Muscle of leg (tissue), 11 donors: ENCODE measurements around the gene NCMAP. TPM values are rescaled to one million over a fixed set of nuclear protein-coding genes. Genes with fewer than 3 reads are reported as not detected.

Source experiments
- DNase-seq: peaks from one replicate; pipeline ENCODE4 v3.0.0; 2013
- H3K27ac ChIP-seq: one replicate; pipeline ENCODE4 v1.5.1; 2013; ENCODE audit warnings: mild to moderate bottlenecking, low read length, control low read depth
- H3K27me3 ChIP-seq: one replicate; pipeline ENCODE4 v1.6.1; 2013; ENCODE audit warnings: low read length; ENCODE audit not compliant: control insufficient read depth, insufficient read depth
- H3K36me3 ChIP-seq: one replicate; pipeline ENCODE4 v1.6.1; 2013; ENCODE audit warnings: low read length; ENCODE audit not compliant: control insufficient read depth, insufficient read depth
- H3K4me1 ChIP-seq: one replicate; pipeline ENCODE4 v1.6.1; 2013; ENCODE audit warnings: low read length; ENCODE audit not compliant: control insufficient read depth, insufficient read depth
- H3K4me3 ChIP-seq: one replicate; pipeline ENCODE4 v1.5.1; 2013; ENCODE audit warnings: low read length, control low read depth
- H3K9me3 ChIP-seq: replicated peaks from 2 replicates; pipeline ENCODE4 v1.6.1; 2013; ENCODE audit warnings: low read depth, low read length; ENCODE audit not compliant: control insufficient read depth
- WGBS: methylation state at CpG from one replicate; pipeline ENCODE4 v1.1.5; 2013; ENCODE audit warnings: missing lambda C conversion rate; ENCODE audit not compliant: insufficient coverage; 5-methylcytosine and 5-hydroxymethylcytosine counted together
- polyA plus RNA-seq, 8 donors: library from polyadenylated mRNA; unstranded; fragments of 120-200 nt; gene quantifications; one replicate each; pipeline versions ENCODE4 v1.2.1 to v1.2.3, GENCODE V29; 2013; ENCODE audit warnings: inconsistent platforms in 1 of 8, low replicate concordance in 1 of 8; ENCODE audit not compliant: insufficient read length in 8 of 8, insufficient read depth in 1 of 8
- total RNA-seq: library from RNA; stranded (reverse); fragments of 120-200 nt; gene quantifications from one replicate; pipeline ENCODE4 v1.2.4, GENCODE V29; 2013

NCMAP gene
- total and polyA plus RNA-seq, 9 donors, result 0.05 to 0.92 (median 0.08) TPM; not detected in 3

- no peak overlapping the region for H3K4me3 ChIP-seq
- DNase-seq, result no peak
- 63% methylated on average over 5 of the region's 5 CpGs for WGBS
- H3K36me3 ChIP-seq, result no peaks in the 10 kb centered on the region
- H3K4me1 ChIP-seq, result no peaks in the 10 kb centered on the region
- H3K9me3 ChIP-seq, result no peaks in the 10 kb centered on the region
- peaks cover 2% of the 10 kb centered on the region for H3K27me3 ChIP-seq
- no peak overlapping the region for H3K27ac ChIP-seq
Measured at GRCh38 chr1:24620678-24621077, 64.8 kb downstream of the NCMAP start.

DNA sequence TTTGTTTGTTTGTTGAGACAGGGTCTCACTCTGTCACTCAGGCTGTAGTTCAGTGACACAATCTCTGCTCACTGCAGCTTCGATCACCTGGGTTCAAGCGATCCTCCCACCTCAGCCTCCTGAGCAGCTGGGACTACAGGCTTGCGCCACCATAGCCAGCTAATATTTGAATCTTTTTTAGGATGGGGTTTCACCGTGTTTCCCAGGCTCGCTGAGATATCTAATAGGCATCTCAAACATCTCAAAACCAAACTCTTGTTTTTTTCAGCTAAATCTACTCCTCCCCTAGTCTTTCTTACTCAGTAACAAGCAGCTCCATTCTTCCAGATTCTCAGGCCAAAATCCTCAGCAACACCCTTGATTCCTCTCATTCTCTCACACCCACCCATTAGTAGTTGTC, 65.2 kb downstream of the NCMAP start:
- DNase-seq, result no peak
- Histone ChIP-seq H3K9me3 (no peaks in the 10 kb centered on the region), H3K27ac (no peak overlapping the region), H3K27me3 (peaks cover 2% of the 10 kb centered on the region), H3K4me1 (no peaks in the 10 kb centered on the region), H3K36me3 (no peaks in the 10 kb centered on the region), H3K4me3 (no peak overlapping the region)
- 95% methylated on average over 4 of the region's 5 CpGs for WGBS

DNA sequence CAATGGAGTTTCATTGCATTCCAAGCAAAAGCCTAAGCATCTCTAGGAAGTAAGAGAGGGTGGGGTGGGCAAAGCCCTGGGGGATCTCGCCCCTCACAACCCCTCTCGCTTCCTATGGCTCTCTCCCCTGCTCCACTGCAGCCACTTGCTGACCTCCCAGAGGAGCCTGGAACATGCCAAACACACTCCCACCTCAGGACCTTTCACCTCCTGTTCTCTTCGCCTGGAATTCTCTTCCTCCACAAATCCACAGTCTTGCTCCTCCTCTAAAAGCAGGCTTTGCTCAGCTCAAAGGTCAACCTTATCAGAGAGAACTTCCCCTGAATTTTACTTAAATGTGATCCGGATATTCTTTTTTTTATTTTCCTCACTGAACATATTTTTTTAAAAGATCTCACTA, 66.3 kb downstream of the NCMAP start:
- 28% methylated on average over 2 of the region's 4 CpGs for WGBS
- no peaks in the 10 kb centered on the region for H3K4me1 ChIP-seq

GRCh38 chr1:24632832-24633175, 76.9 kb downstream of the NCMAP start:
- no peaks in the 10 kb centered on the region for H3K9me3 ChIP-seq
- DNase-seq, result no peak
- H3K4me3 ChIP-seq, result no peak overlapping the region
- WGBS, result no CpG with 5 or more reads among the region's 1 CpG
- H3K27me3 ChIP-seq, result peaks cover 7% of the 10 kb centered on the region
- no peak overlapping the region for H3K27ac ChIP-seq
- no peaks in the 10 kb centered on the region for H3K4me1 ChIP-seq
- H3K36me3 ChIP-seq, result no peaks in the 10 kb centered on the region

More for the DNA sequence above, 66.3 kb downstream of the NCMAP start:
- Histone ChIP-seq H3K4me3 (no peak overlapping the region), H3K9me3 (no peaks in the 10 kb centered on the region), H3K36me3 (no peaks in the 10 kb centered on the region), H3K27me3 (peaks cover 2% of the 10 kb centered on the region), H3K27ac (no peak overlapping the region)
- DNase-seq, result no peak

GRCh38 chr1:24635195-24635843, 79.4 kb downstream of the NCMAP start:
- Histone ChIP-seq H3K27ac (no peak overlapping the region), H3K4me3 (no peak overlapping the region), H3K4me1 (no peaks in the 10 kb centered on the region), H3K27me3 (peaks cover 5% of the 10 kb centered on the region), H3K36me3 (no peaks in the 10 kb centered on the region), H3K9me3 (no peaks in the 10 kb centered on the region)
- peak; percentile 83 for DNase-seq
- no CpG with 5 or more reads among the region's 4 CpGs for WGBS

DNA sequence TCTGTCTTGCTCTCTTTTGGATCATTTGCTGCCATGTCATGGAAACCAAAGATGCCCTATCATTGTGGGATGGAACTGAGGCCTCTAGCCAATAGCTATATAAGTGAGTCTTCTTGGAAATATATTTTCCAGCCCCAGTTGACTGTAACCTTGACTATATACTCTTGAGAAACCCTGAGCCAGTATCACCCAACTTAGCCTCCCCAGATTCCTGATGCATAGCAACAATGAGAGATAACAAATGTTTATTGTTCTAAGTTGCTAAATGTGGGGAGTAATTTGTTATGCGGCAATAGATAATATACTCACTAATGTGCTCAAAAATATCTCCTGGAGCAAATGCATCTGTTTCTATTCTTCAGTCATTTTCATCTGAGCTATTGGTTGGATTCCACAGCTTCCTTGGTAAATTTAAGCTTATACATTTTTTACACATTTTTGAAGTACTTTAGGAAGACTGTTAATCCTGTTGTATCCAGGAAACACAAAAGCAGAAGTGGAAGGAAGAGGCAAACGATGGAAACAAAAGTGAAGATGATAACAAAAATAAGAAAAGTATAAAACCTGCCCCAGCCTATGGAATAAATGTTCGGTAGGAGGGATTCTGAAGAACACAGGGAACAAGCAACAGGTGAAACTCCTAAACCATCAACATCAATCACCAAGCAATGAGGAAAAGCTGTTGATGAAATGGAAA, 80.9 kb downstream of the NCMAP start:
- Histone ChIP-seq H3K9me3 (no peaks in the 10 kb centered on the region), H3K27me3 (peaks cover 3% of the 10 kb centered on the region), H3K36me3 (no peaks in the 10 kb centered on the region), H3K4me1 (peaks cover 6% of the 10 kb centered on the region), H3K4me3 (no peak overlapping the region), H3K27ac (no peak overlapping the region)
- no peak for DNase-seq
- WGBS, result no CpG with 5 or more reads among the region's 3 CpGs

- Histone ChIP-seq H3K27ac (no peak overlapping the region), H3K4me3 (no peak overlapping the region), H3K9me3 (no peaks in the 10 kb centered on the region), H3K36me3 (no peaks in the 10 kb centered on the region), H3K4me1 (peaks cover 11% of the 10 kb centered on the region), H3K27me3 (peaks cover 3% of the 10 kb centered on the region)
- no CpG with 5 or more reads among the region's 2 CpGs for WGBS
- no peak for DNase-seq
Measured at GRCh38 chr1:24639094-24639493, 83.2 kb downstream of the NCMAP start.

DNA sequence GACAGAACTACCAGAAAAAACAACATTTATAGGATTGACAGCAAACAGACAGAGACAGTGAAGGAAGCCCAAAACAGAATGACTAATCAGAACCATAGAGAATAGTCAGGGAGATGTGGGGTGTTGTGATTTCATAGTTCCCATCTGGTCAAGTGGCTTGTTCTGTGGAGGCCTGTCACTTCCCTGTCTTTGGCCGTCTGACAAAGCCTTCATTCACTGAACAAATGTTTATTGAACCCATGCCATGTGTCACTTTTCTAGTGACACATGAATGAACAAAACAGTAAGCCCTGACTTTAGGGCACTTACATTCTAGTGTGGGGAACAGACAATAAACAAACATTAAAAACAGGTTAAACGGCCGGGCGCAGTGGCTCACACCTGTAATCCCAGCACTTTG, 84.0 kb downstream of the NCMAP start:
- DNase-seq, result peak; percentile 14
- peaks cover 3% of the 10 kb centered on the region for H3K27me3 ChIP-seq
- 92% methylated on average over 2 of the region's 4 CpGs for WGBS
- no peaks in the 10 kb centered on the region for H3K36me3 ChIP-seq
- H3K9me3 ChIP-seq, result no peaks in the 10 kb centered on the region
- H3K27ac ChIP-seq, result no peak overlapping the region
- H3K4me3 ChIP-seq, result no peak overlapping the region
- H3K4me1 ChIP-seq, result peaks cover 11% of the 10 kb centered on the region

DNA sequence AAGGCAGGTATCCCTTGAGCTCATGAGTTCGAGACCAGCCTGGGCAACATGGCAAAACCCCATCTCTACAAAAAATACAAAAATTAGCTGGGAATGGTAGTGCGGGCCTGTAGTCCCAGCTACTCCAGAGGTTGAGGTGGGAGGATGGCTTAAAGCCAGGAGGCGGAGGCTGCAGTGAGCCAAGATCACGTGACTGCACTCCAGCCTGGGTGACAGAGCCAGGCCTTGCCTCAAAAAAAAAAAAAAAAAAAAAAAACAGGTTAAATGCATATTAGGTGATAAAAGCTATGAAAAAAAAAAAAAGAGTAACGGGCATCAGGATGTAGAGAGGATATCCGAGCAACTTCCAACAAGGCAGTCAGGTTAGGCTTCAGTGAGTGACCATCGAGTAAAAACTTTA, 84.4 kb downstream of the NCMAP start:
- whole genome bisulfite sequencing, result 73% methylated on average over 2 of the region's 7 CpGs
- peaks cover 2% of the 10 kb centered on the region for H3K36me3 ChIP-seq
- peak; percentile 15 for DNase-seq
- H3K27me3 ChIP-seq, result peaks cover 3% of the 10 kb centered on the region
- H3K4me1 ChIP-seq, result peaks cover 11% of the 10 kb centered on the region
- no peak overlapping the region for H3K4me3 ChIP-seq
- H3K9me3 ChIP-seq, result no peaks in the 10 kb centered on the region
- no peak overlapping the region for H3K27ac ChIP-seq

GRCh38 chr1:24641646-24642151, 85.8 kb downstream of the NCMAP start:
- peak; percentile 88 for DNase-seq
- peaks cover 11% of the 10 kb centered on the region for H3K4me1 ChIP-seq
- peak overlapping the region; percentile 97 for H3K4me3 ChIP-seq
- H3K27ac ChIP-seq, result peak overlapping the region; percentile 100
- H3K27me3 ChIP-seq, result peaks cover 3% of the 10 kb centered on the region
- peaks cover 2% of the 10 kb centered on the region for H3K36me3 ChIP-seq
- no peaks in the 10 kb centered on the region for H3K9me3 ChIP-seq
- WGBS, result 30% methylated on average over 10 of the region's 24 CpGs
